Measurements from ENCODE around the gene ALKAL2.

ALKAL2 gene

DNA sequence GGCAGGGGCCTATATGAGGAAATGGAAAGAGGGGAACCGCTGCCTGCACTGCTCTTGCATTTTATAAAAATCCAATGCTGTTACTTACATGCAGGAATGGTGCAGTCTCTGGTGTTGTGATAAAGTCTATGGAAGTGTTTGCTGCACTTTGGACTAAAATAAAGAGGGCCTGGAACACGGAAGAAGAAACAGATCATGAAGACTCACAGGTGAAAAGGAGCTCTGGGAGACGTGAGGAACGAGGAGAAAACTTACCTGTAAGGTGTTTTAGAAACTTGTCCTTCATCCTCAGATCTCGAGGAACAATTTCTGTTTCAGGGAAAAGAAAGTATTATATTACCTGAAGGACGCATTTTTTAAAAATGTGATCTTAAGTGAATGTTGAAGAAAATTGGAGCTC, 1.9 kb downstream of the ALKAL2 start:
- TF ChIP-seq NFIC (IDR thresholded peaks at IDR 0.05) (no peak), RAD21 (IDR thresholded peaks at IDR 0.05; ENCODE audit: low read depth) (no peak), EGR1 (IDR thresholded peaks at IDR 0.05) (no peak), EP300 (IDR thresholded peaks at IDR 0.05; ENCODE audit: borderline replicate concordance) (no peak), YY1 (IDR thresholded peaks at IDR 0.05; ENCODE audit: low read depth) (no peak), CREB1 (IDR thresholded peaks at IDR 0.05; ENCODE audit: low read depth) (no peak)
- TF ChIP-seq, protein P1, sequence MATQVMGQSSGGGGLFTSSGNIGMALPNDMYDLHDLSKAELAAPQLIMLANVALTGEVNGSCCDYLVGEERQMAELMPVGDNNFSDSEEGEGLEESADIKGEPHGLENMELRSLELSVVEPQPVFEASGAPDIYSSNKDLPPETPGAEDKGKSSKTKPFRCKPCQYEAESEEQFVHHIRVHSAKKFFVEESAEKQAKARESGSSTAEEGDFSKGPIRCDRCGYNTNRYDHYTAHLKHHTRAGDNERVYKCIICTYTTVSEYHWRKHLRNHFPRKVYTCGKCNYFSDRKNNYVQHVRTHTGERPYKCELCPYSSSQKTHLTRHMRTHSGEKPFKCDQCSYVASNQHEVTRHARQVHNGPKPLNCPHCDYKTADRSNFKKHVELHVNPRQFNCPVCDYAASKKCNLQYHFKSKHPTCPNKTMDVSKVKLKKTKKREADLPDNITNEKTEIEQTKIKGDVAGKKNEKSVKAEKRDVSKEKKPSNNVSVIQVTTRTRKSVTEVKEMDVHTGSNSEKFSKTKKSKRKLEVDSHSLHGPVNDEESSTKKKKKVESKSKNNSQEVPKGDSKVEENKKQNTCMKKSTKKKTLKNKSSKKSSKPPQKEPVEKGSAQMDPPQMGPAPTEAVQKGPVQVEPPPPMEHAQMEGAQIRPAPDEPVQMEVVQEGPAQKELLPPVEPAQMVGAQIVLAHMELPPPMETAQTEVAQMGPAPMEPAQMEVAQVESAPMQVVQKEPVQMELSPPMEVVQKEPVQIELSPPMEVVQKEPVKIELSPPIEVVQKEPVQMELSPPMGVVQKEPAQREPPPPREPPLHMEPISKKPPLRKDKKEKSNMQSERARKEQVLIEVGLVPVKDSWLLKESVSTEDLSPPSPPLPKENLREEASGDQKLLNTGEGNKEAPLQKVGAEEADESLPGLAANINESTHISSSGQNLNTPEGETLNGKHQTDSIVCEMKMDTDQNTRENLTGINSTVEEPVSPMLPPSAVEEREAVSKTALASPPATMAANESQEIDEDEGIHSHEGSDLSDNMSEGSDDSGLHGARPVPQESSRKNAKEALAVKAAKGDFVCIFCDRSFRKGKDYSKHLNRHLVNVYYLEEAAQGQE (IDR thresholded peaks at IDR 0.05; ENCODE audit: low read depth): no peak

DNA sequence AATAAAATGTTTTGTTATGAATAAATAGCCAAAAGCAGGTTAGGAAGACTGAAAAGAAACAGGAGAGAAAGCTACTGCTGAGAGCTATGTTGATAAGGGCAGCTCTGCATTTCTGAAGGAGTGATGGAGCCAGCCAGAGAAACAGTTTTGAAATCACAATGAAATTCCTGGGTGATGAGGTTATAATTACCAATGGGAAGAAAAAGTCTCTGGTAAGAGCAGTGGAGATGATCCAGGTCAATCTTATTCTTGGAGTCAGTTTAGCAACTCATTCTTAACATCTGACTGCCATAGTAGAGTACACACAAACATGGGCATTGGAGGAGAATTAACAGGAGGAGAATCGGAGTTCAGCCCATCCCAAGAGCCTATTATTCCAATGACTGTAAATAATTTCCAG, 2.4 kb downstream of the ALKAL2 start:
- TF ChIP-seq YY1 (IDR thresholded peaks at IDR 0.05; ENCODE audit: low read depth) (no peak), RAD21 (IDR thresholded peaks at IDR 0.05; ENCODE audit: low read depth) (no peak), CREB1 (IDR thresholded peaks at IDR 0.05; ENCODE audit: low read depth) (no peak), TEAD4 (IDR thresholded peaks at IDR 0.05) (no peak), EGR1 (IDR thresholded peaks at IDR 0.05) (no peak), TCF12 (IDR thresholded peaks at IDR 0.05; ENCODE audit: low read depth) (no peak), FOXM1 (IDR thresholded peaks at IDR 0.05; ENCODE audit: borderline replicate concordance, low read depth) (no peak), CEBPB (IDR thresholded peaks at IDR 0.05) (no peak), TAF1 (IDR thresholded peaks at IDR 0.05; ENCODE audit: low read depth) (no peak), EP300 (IDR thresholded peaks at IDR 0.05; ENCODE audit: borderline replicate concordance) (no peak), ZBTB7A (IDR thresholded peaks at IDR 0.05; ENCODE audit: low read depth) (no peak), NFIC (IDR thresholded peaks at IDR 0.05) (no peak)
- TF ChIP-seq, protein P1 (IDR thresholded peaks at IDR 0.05; ENCODE audit: low read depth): no peak
- TF ChIP-seq, protein P2, sequence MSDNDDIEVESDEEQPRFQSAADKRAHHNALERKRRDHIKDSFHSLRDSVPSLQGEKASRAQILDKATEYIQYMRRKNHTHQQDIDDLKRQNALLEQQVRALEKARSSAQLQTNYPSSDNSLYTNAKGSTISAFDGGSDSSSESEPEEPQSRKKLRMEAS (IDR thresholded peaks at IDR 0.05): no peak
- TF ChIP-seq, protein P3, sequence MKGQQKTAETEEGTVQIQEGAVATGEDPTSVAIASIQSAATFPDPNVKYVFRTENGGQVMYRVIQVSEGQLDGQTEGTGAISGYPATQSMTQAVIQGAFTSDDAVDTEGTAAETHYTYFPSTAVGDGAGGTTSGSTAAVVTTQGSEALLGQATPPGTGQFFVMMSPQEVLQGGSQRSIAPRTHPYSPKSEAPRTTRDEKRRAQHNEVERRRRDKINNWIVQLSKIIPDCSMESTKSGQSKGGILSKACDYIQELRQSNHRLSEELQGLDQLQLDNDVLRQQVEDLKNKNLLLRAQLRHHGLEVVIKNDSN (IDR thresholded peaks at IDR 0.05): no peak

DNA sequence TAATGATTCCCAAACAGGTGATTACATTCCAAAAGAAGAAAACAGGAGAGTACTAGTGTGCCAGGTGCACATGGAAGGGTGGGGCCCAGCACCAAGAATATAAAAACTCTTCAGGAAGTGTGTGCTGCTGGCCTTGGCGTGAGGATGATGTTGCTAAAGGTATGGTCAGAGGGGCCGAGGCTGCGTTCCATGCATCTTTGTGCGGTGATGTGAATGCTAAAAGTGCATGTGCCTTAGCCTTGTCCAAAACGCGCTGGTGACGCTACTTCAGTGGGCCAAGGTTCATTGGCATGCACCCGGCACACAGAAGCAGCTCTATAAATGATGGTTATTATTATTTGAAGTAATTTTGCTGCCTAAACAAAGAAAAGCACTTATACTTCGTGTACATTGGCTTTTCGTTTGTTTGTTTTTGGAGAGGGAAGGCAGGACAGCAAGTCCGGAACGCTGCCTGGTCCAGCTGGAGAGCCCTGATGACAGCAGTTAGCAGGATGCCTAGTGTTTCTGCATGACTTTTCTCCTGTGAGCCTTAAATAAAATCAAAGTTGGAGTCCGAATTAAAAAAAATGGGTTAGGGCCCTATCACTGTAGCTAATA, 2.9 kb downstream of the ALKAL2 start:
- no peak for TF ChIP-seq YY1 (IDR thresholded peaks at IDR 0.05; ENCODE audit: low read depth)
- TF ChIP-seq EGR1 (IDR thresholded peaks at IDR 0.05): no peak
- TF ChIP-seq CREB1 (IDR thresholded peaks at IDR 0.05; ENCODE audit: low read depth): no peak
- TF ChIP-seq NFIC (IDR thresholded peaks at IDR 0.05): no peak
- no peak for TF ChIP-seq FOXM1 (IDR thresholded peaks at IDR 0.05; ENCODE audit: borderline replicate concordance, low read depth)
- TF ChIP-seq, protein P3 (IDR thresholded peaks at IDR 0.05): no peak
- TF ChIP-seq ZBTB7A (IDR thresholded peaks at IDR 0.05; ENCODE audit: low read depth): no peak
- TF ChIP-seq TCF12 (IDR thresholded peaks at IDR 0.05; ENCODE audit: low read depth): no peak
- TF ChIP-seq, protein P2 (IDR thresholded peaks at IDR 0.05): no peak
- TF ChIP-seq, protein P1 (IDR thresholded peaks at IDR 0.05; ENCODE audit: low read depth): no peak
- no peak for TF ChIP-seq RAD21 (IDR thresholded peaks at IDR 0.05; ENCODE audit: low read depth)
- TF ChIP-seq TEAD4 (IDR thresholded peaks at IDR 0.05): no peak
- TF ChIP-seq EP300 (IDR thresholded peaks at IDR 0.05; ENCODE audit: borderline replicate concordance): no peak
- TF ChIP-seq CEBPB (IDR thresholded peaks at IDR 0.05): no peak
- TF ChIP-seq TAF1 (IDR thresholded peaks at IDR 0.05; ENCODE audit: low read depth): no peak

DNA sequence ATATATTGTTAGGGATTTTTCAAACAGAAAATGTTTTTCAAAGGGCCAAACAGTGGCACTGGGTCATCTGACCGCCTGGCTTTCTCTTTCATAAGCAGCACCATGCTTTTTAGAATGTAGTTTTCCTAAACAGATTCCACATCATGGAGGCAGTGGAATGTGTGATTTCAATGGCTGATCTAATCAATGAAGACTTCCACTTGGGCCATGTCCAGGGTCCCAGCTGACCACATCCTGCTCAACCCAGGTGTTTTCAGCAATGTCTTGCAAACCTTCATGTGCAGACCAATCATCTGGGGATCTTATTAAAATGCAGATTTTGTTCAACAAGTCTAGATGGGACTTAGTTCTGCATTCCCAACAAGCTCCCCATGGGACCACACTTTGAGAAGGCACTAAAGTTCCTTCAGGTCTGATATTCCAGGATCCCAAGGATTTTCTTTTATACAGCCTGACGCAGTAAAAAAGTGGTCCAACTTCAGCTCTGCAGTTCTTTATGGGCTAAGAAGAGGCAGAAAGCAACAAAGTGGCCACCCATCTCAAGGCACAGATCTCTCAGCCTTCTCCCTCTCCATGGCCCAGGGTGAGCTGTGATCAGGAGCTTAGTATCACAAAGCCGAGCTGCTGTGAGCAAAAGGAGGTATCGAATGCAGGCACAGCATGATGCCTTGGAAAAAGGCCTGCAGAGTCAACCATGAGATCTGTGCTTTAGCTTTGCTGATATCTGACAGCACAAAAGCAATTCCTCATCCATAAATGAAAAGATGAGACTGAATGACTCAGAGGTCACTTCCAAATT, 3.7 kb downstream of the ALKAL2 start:
- TF ChIP-seq CEBPB (IDR thresholded peaks at IDR 0.05) (no peak), TAF1 (IDR thresholded peaks at IDR 0.05; ENCODE audit: low read depth) (no peak), FOXM1 (IDR thresholded peaks at IDR 0.05; ENCODE audit: borderline replicate concordance, low read depth) (no peak), EGR1 (IDR thresholded peaks at IDR 0.05) (no peak), EP300 (IDR thresholded peaks at IDR 0.05; ENCODE audit: borderline replicate concordance) (no peak), RAD21 (IDR thresholded peaks at IDR 0.05; ENCODE audit: low read depth) (no peak)

Measured in Ishikawa (cell line).